Measurements from ENCODE around the gene REC8.

The REC8 gene

GRCh38 chr14:24171422-24172260 is at the start of gene REC8:
REC8 (plus strand) TSS chr14:24172080; CDS start chr14:24172553, 473 bp downstream.
- no peak within 1 kb of the TSS for H3K4me3 ChIP-seq (ENCODE audit: low read length)
- no peak for TF ChIP-seq CTCF (conservative IDR thresholded peaks at IDR 0.05; ENCODE audit: low read length)
- no peak for DNase-seq (ENCODE audit: low read depth)

- DNase-seq (ENCODE audit: low read depth): no peak
- TF ChIP-seq CTCF (conservative IDR thresholded peaks at IDR 0.05; ENCODE audit: low read length): no peak
- H3K4me3 ChIP-seq (ENCODE audit: low read length): no peak overlapping the region
These were observed 49.5 kb upstream of the REC8 start for GRCh38 chr14:24122416-24122815.

GRCh38 chr14:24122898-24123297 is 49.0 kb upstream of the REC8 start:
- no peak for TF ChIP-seq CTCF (conservative IDR thresholded peaks at IDR 0.05; ENCODE audit: low read length)
- no peak overlapping the region for H3K4me3 ChIP-seq (ENCODE audit: low read length)

GRCh38 chr14:24123424-24124417 is 48.2 kb upstream of the REC8 start:
- no peak for TF ChIP-seq CTCF (conservative IDR thresholded peaks at IDR 0.05; ENCODE audit: low read length)
- no peak overlapping the region for H3K4me3 ChIP-seq (ENCODE audit: low read length)
- DNase-seq (ENCODE audit: low read depth): no peak

More at GRCh38 chr14:24122898-24123297, 49.0 kb upstream of the REC8 start:
- no peak for DNase-seq (ENCODE audit: low read depth)

GRCh38 chr14:24126939-24127338 is 44.9 kb upstream of the REC8 start:
- H3K4me3 ChIP-seq (ENCODE audit: low read length): no peak overlapping the region
- no peak for DNase-seq (ENCODE audit: low read depth)
- no peak for TF ChIP-seq CTCF (conservative IDR thresholded peaks at IDR 0.05; ENCODE audit: low read length)

- no peak overlapping the region for H3K4me3 ChIP-seq (ENCODE audit: low read length)
- no peak for TF ChIP-seq CTCF (conservative IDR thresholded peaks at IDR 0.05; ENCODE audit: low read length)
- DNase-seq (ENCODE audit: low read depth): no peak
These were observed 44.2 kb upstream of the REC8 start for GRCh38 chr14:24127673-24128072.

Measured in AG10803 (cell line).